Activated B cell treated with CpG ODN at 0.5 μM for 24 hours (primary cell): ENCODE results near the gene SLC25A2. TPM values are rescaled to one million over a fixed set of nuclear protein-coding genes. Genes with fewer than 3 reads are reported as not detected.
"Not testable (repeated sequence)": the region's sequence is repeated elsewhere in the genome, so short reads cannot be mapped to it uniquely, and the experiment has no call there.

Experiments
- ATAC-seq: fragments of 200-7000 bp; cut with Tn5 transposase; one replicate; pipeline ENCODE4 v1.10.0; 2021; ENCODE audit warnings: low read depth, mild to moderate bottlenecking, moderate library complexity
- CTCF ChIA-PET: fragments of 350-600 bp; sonication (Branson Sonifier 250); formaldehyde crosslinking; loops from one replicate; lab custom pipeline; 2021; ENCODE audit warnings: antibody characterized with exemption; lab: Charles Lee
- POLR2A ChIA-PET: fragments of 350-600 bp; sonication (Branson Sonifier 250); formaldehyde crosslinking; loops from one replicate; lab custom pipeline; 2021; ENCODE audit warnings: antibody characterized with exemption; lab: Charles Lee
- DNase-seq: peaks from one replicate; pipeline ENCODE4 v3.0.0; 2022
- H3K27ac Mint-ChIP-seq: one replicate; pipeline ENCODE4 v1.8.0; 2020; ENCODE audit warnings: mixed read lengths
- H3K27me3 Mint-ChIP-seq: one replicate; pipeline ENCODE4 v1.8.0; 2021; ENCODE audit warnings: mixed read lengths
- H3K36me3 Mint-ChIP-seq: one replicate; pipeline ENCODE4 v1.8.0; 2021; ENCODE audit warnings: low read depth, mixed read lengths
- H3K4me1 Mint-ChIP-seq: one replicate; pipeline ENCODE4 v1.8.0; 2021; ENCODE audit warnings: mixed read lengths
- H3K4me3 Mint-ChIP-seq: one replicate; pipeline ENCODE4 v1.8.0; 2020; ENCODE audit warnings: mild to moderate bottlenecking, mixed read lengths
- H3K9me3 Mint-ChIP-seq: one replicate; pipeline ENCODE4 v1.8.0; 2020; ENCODE audit warnings: mixed read lengths
- intact Hi-C: fragments of 100-400 bp; cut with micrococcal nuclease; formaldehyde crosslinking; loops from one replicate; pipeline ENCODE4 v1.15.1; 2024
- total RNA-seq: library from RNA; stranded (reverse); gene quantifications from 2 replicates; pipeline ENCODE4 v1.2.3, GENCODE V29; 2022
- TF ChIP-seq, protein P1 (sequence below): fragments of 200-600 bp; IDR thresholded peaks from one replicate; pipeline ENCODE4 v1.8.0; 2022; ENCODE audit warnings: antibody characterized with exemption, mild to moderate bottlenecking

SLC25A2 gene
- total RNA-seq, result 2.6 and 3.9 TPM in 2 replicates

DNA sequence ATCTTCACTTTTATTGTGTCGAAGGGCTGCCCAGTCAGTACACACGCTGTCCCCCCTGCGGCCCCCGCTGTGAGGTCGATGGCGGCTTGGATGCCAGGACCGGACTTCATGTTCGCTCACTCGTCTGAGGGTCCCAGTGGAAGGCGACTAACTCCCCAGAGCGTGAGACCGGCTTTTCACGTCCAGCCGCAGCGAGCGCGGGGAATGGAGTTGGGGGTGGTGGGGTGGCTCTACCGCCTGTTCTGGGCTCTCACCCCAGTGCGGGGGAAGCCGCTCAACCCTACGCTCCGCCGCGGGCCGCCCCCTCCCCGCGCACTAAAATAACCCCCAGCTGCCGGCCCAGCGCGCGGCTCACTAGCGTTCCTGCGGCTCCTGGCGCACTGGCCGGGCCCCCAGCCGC, at the start of gene SLC25A2:
SLC25A2 (minus strand) TSS at position 294 of the 400 bp plus-strand sequence; CDS start at position 110, 184 bp downstream.
- intact Hi-C loops, result no loop called here
- Mint-ChIP-seq H3K9me3 (peaks cover 26% of the 10 kb centered on the region), H3K4me3 (no peak within 1 kb of the TSS), H3K4me1 (no peaks in the 10 kb centered on the region), H3K27me3 (no peaks in the 10 kb centered on the region), H3K27ac (no peak within 1 kb of the TSS), H3K36me3 (peaks cover 44% of the 10 kb centered on the region)
- TF ChIP-seq, protein P1, sequence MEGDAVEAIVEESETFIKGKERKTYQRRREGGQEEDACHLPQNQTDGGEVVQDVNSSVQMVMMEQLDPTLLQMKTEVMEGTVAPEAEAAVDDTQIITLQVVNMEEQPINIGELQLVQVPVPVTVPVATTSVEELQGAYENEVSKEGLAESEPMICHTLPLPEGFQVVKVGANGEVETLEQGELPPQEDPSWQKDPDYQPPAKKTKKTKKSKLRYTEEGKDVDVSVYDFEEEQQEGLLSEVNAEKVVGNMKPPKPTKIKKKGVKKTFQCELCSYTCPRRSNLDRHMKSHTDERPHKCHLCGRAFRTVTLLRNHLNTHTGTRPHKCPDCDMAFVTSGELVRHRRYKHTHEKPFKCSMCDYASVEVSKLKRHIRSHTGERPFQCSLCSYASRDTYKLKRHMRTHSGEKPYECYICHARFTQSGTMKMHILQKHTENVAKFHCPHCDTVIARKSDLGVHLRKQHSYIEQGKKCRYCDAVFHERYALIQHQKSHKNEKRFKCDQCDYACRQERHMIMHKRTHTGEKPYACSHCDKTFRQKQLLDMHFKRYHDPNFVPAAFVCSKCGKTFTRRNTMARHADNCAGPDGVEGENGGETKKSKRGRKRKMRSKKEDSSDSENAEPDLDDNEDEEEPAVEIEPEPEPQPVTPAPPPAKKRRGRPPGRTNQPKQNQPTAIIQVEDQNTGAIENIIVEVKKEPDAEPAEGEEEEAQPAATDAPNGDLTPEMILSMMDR, result no peak
- DNase-seq (no peak), ATAC-seq (no peak)
- ChIA-PET POLR2A (no interaction called here), CTCF (no interaction called here)

DNA sequence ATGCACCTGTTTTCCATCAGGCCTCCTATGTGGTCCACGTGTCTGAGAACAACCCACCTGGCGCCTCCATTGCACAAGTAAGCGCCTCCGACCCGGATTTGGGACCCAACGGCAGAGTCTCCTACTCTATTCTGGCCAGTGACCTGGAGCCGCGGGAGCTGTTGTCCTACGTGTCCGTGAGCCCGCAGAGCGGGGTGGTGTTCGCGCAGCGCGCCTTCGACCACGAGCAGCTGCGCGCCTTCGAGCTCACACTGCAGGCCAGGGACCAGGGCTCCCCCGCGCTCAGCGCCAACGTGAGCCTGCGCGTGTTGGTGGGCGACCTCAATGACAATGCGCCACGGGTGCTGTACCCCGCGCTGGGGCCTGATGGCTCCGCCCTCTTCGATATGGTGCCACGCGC, 47.7 kb upstream of the SLC25A2 start:
- Mint-ChIP-seq H3K4me1 (no peaks in the 10 kb centered on the region), H3K4me3 (no peak overlapping the region), H3K36me3 (no peaks in the 10 kb centered on the region), H3K27ac (no peak overlapping the region), H3K27me3 (peaks cover 56% of the 10 kb centered on the region), H3K9me3 (peaks cover 13% of the 10 kb centered on the region)
- ChIA-PET CTCF (interaction anchor here (1.2 to 2.5 kb wide), 2 partner anchors 31 to 212 kb away, joined by 3 to 8 read pairs; partner anchors contain the start of gene TAF7), POLR2A (no interaction called here)
- TF ChIP-seq, protein P1, result no peak
- ATAC-seq (no peak), DNase-seq (no peak)
- intact Hi-C loops, result no loop called here

DNA sequence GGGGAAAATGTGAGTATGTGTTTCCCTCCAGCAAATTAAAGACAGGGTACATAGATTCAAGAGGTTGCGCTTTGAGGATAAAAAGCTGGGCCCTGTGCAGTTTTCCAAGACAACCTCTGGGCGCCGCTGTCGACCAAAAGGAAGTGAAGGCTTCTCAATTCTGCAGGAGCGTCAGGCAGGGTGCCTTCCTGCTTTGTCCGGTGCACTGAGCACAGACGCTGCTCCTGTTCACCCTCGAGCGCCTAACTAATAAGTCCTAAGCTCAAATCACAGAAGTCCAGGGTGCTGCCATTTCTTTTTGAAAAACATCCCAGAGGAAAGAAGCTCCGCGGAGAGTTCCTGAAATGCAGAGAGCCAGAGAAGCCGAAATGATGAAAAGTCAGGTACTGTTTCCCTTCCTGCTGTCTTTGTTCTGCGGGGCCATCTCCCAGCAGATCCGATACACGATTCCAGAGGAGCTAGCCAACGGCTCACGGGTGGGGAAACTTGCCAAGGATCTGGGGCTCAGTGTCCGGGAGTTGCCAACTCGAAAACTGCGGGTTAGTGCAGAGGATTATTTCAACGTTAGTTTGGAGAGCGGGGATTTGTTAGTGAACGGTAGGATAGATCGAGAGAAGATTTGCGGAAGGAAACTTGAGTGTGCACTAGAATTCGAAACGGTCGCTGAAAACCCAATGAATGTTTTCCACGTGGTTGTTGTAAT, 46.2 kb upstream of the SLC25A2 start, which contains the start of gene PCDHGB1:
PCDHGB1 (plus strand) TSS at position 183 of the 703 bp plus-strand sequence; CDS start at position 345, 162 bp downstream.
- no peak within 1 kb of the TSS for H3K27ac Mint-ChIP-seq
- peaks cover 46% of the 10 kb centered on the region for H3K27me3 Mint-ChIP-seq
- intact Hi-C loops, result no loop called here
- no peaks in the 10 kb centered on the region for H3K36me3 Mint-ChIP-seq
- H3K4me1 Mint-ChIP-seq, result no peaks in the 10 kb centered on the region
- CTCF ChIA-PET, result interaction anchor here (0.9 to 2.5 kb wide), 3 partner anchors 20 to 214 kb away, joined by 3 to 8 read pairs (median 3); partner anchors contain the start of gene PCDHGB3
- H3K9me3 Mint-ChIP-seq, result peaks cover 14% of the 10 kb centered on the region
- H3K4me3 Mint-ChIP-seq, result peak within 1 kb of the TSS; percentile 57
- DNase-seq (no peak), ATAC-seq (no peak)
- POLR2A ChIA-PET, result no interaction called here
- TF ChIP-seq, protein P1, result no peak

DNA sequence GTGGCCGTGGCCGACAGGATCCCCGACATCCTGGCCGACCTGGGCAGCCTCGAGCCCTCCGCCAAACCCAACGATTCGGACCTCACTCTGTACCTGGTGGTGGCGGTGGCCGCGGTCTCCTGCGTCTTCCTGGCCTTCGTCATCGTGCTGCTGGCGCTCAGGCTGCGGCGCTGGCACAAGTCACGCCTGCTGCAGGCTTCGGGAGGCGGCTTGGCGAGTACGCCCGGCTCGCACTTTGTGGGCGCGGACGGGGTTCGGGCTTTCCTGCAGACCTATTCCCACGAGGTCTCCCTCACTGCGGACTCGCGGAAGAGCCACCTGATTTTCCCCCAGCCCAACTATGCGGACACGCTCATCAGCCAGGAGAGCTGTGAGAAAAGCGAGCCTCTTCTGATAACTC, 42.2 kb upstream of the SLC25A2 start:
- ATAC-seq, H3K27ac Mint-ChIP-seq, intact Hi-C loops, H3K36me3 Mint-ChIP-seq, CTCF ChIA-PET, DNase-seq, H3K4me1 Mint-ChIP-seq, POLR2A ChIA-PET, H3K4me3 Mint-ChIP-seq: not testable (repeated sequence)
- Mint-ChIP-seq H3K9me3 (peaks cover 24% of the 10 kb centered on the region), H3K27me3 (peaks cover 51% of the 10 kb centered on the region)

DNA sequence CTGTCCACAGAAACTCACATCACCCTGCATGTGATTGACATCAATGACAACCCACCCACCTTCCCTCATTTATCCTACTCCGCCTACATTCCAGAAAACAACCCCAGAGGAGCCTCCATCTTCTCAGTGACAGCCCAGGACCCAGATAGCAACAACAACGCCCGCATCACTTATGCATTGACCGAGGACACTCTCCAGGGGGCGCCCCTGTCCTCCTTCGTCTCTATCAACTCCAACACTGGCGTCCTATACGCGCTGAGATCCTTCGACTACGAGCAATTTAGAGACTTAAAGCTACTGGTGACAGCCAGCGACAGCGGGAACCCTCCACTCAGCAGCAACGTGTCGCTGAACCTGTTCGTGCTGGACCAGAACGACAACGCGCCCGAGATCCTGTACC, 41.5 kb upstream of the SLC25A2 start:
- Mint-ChIP-seq H3K4me1 (no peaks in the 10 kb centered on the region), H3K27ac (no peak overlapping the region), H3K4me3 (no peak overlapping the region), H3K36me3 (peaks cover 2% of the 10 kb centered on the region), H3K27me3 (peaks cover 50% of the 10 kb centered on the region), H3K9me3 (peaks cover 25% of the 10 kb centered on the region)
- ChIA-PET POLR2A (no interaction called here), CTCF (no interaction called here)
- intact Hi-C loops, result no loop called here
- TF ChIP-seq, protein P1, result no peak
- no peak for DNase-seq
- ATAC-seq, result no peak
